Lung microvascular endothelial cell (primary cell): ENCODE results near the gene PARD3B. TPM values are rescaled to one million over a fixed set of nuclear protein-coding genes. Genes with fewer than 3 reads are reported as not detected.

Source experiments
- DNase-seq, 2 donors: peaks; one replicate each; pipeline versions ENCODE4 v3.0.0 to v3.0.0-alpha.2; 2010; ENCODE audit warnings: low read depth in 2 of 2
- total RNA-seq: library from RNA; depleted of rRNA; stranded (reverse); fragments of >200 nt; gene quantifications from 2 replicates; pipeline ENCODE4 v1.2.1, GENCODE V29; 2014

PARD3B gene
- total RNA-seq, 1 donor from 2014 or later, result 10.9 TPM

- no peak for DNase-seq
These were observed 573.9 kb downstream of the PARD3B start for GRCh38 chr2:205119136-205119535.

GRCh38 chr2:205128726-205129125 is 583.5 kb downstream of the PARD3B start:
- no peak for DNase-seq

- no peak for DNase-seq
These were observed 584.3 kb downstream of the PARD3B start for GRCh38 chr2:205129531-205129930.

- DNase-seq, result no peak
These were observed 585.0 kb downstream of the PARD3B start for GRCh38 chr2:205130111-205130829.

GRCh38 chr2:205133544-205133943 is 588.3 kb downstream of the PARD3B start:
- peak in 1 of 2 donors; percentile 45 for DNase-seq

- DNase-seq, result no peak
These were observed 593.5 kb downstream of the PARD3B start for GRCh38 chr2:205138735-205139134.

- peak; percentile 79 to 95 for DNase-seq
These were observed 594.7 kb downstream of the PARD3B start for GRCh38 chr2:205139822-205140463.

GRCh38 chr2:205141381-205141780 is 596.1 kb downstream of the PARD3B start:
- peak in 1 of 2 donors; percentile 92 for DNase-seq

GRCh38 chr2:205145888-205146287 is 600.6 kb downstream of the PARD3B start:
- DNase-seq, result no peak

- DNase-seq, result no peak
These were observed 603.5 kb downstream of the PARD3B start for GRCh38 chr2:205148755-205149154.

GRCh38 chr2:205156457-205156856 is 611.2 kb downstream of the PARD3B start:
- DNase-seq, result no peak

- DNase-seq, result no peak
These were observed 613.1 kb downstream of the PARD3B start for GRCh38 chr2:205158404-205158803.

GRCh38 chr2:205161156-205161839 is 616.0 kb downstream of the PARD3B start:
- DNase-seq, result no peak

- DNase-seq, result no peak
These were observed 621.5 kb downstream of the PARD3B start for GRCh38 chr2:205166745-205167144.

GRCh38 chr2:205169012-205169411 is 623.7 kb downstream of the PARD3B start:
- DNase-seq, result no peak

GRCh38 chr2:205169464-205169863 is 624.2 kb downstream of the PARD3B start:
- DNase-seq, result peak; percentile 17 to 47

GRCh38 chr2:205170399-205170798 is 625.1 kb downstream of the PARD3B start:
- DNase-seq, result no peak

- DNase-seq, result no peak
These were observed 626.1 kb downstream of the PARD3B start for GRCh38 chr2:205171261-205171940.

GRCh38 chr2:205175831-205176230 is 630.6 kb downstream of the PARD3B start:
- no peak for DNase-seq

GRCh38 chr2:205176546-205176945 is 631.3 kb downstream of the PARD3B start:
- no peak for DNase-seq

- DNase-seq, result no peak
These were observed 632.3 kb downstream of the PARD3B start for GRCh38 chr2:205177546-205177945.

GRCh38 chr2:205180730-205181129 is 635.5 kb downstream of the PARD3B start:
- DNase-seq, result no peak
